SK-N-SH (cell line): ENCODE data around the gene MON2.

Source experiments
- EP300 ChIP-seq, 2 experiments: IDR thresholded peaks; 2 replicates each; pipeline versions ENCODE4 v1.4.0 to v1.6.1; 2012; ENCODE audit warnings: borderline replicate concordance in 1 of 2, low read depth in 1 of 2, low read length in 1 of 2
- TF ChIP-seq, protein P1 (sequence below): fragments of 200-600 bp; sonication (generic); IDR thresholded peaks from 2 replicates; pipeline ENCODE4 v1.6.1; 2017; ENCODE audit warnings: antibody characterized with exemption, mild to moderate bottlenecking, moderate library complexity

DNA sequence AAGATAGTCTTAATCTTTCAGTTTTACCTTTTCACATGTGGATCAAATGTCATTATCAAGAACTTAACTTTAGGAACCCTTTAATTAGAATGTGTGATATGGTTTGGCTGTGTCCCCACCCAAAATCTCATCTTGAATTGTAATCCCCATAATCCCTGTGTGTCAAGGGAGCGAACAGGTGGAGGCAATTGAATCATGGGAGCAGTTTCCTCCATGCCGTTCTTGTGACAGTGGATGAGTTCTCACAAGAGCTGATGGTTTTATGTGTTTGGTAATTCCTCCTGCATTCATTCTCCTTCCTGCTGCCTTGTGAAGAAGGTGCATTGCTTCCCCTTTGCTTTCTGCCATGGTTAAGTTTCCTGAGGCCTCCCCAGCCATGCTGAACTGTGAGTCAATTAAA, 160.6 kb downstream of the MON2 start:
- no peak for TF ChIP-seq EP300 (IDR thresholded peaks at IDR 0.05; ENCODE audit: borderline replicate concordance in 1 of 2, low read depth in 1 of 2, low read length in 1 of 2)
- TF ChIP-seq, protein P1, sequence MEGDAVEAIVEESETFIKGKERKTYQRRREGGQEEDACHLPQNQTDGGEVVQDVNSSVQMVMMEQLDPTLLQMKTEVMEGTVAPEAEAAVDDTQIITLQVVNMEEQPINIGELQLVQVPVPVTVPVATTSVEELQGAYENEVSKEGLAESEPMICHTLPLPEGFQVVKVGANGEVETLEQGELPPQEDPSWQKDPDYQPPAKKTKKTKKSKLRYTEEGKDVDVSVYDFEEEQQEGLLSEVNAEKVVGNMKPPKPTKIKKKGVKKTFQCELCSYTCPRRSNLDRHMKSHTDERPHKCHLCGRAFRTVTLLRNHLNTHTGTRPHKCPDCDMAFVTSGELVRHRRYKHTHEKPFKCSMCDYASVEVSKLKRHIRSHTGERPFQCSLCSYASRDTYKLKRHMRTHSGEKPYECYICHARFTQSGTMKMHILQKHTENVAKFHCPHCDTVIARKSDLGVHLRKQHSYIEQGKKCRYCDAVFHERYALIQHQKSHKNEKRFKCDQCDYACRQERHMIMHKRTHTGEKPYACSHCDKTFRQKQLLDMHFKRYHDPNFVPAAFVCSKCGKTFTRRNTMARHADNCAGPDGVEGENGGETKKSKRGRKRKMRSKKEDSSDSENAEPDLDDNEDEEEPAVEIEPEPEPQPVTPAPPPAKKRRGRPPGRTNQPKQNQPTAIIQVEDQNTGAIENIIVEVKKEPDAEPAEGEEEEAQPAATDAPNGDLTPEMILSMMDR = no peak
